CD4-positive, alpha-beta T cell (primary cell): ENCODE results near the gene STAB2. TPM values are rescaled to one million over a fixed set of nuclear protein-coding genes. Genes with fewer than 3 reads are reported as not detected.

Experiments used
- ATAC-seq: fragments of 200-7000 bp; cut with Tn5 transposase; one replicate; pipeline ENCODE4 v1.10.0; 2022; ENCODE audit warnings: mild to moderate bottlenecking; ENCODE audit not compliant: poor library complexity
- CTCF ChIA-PET: fragments of 350-600 bp; sonication (Branson Sonifier 250); formaldehyde crosslinking; loops from one replicate; lab custom pipeline; 2021; ENCODE audit warnings: antibody characterized with exemption, inconsistent platforms; lab: Charles Lee
- POLR2A ChIA-PET: fragments of 350-600 bp; sonication (Branson Sonifier 250); formaldehyde crosslinking; loops from one replicate; lab custom pipeline; 2021; ENCODE audit warnings: antibody characterized with exemption, inconsistent platforms; lab: Charles Lee
- DNase-seq, 14 experiments: peaks; one replicate each; pipeline ENCODE4 v3.0.0-alpha.2; 2013 to 2020; ENCODE audit warnings: mixed read lengths in 2 of 14
- H3K27ac ChIP-seq, 2 donors: one replicate each; pipeline versions ENCODE4 v1.5.1 to v1.7.0; 2013; ENCODE audit warnings: low read length in 2 of 2, low read depth in 1 of 2, mild to moderate bottlenecking in 1 of 2
- H3K27me3 ChIP-seq, 2 experiments: 1 replicate in 1 of 2; 2 replicates in 1 of 2; pipeline versions ENCODE4 v1.6.1 to v1.7.0; 2013; ENCODE audit warnings: low read length in 2 of 2, control low read depth in 1 of 2, mild to moderate bottlenecking in 1 of 2, moderate library complexity in 1 of 2; ENCODE audit not compliant: insufficient read depth in 2 of 2, control insufficient read depth in 1 of 2
- H3K36me3 ChIP-seq: one replicate; pipeline ENCODE4 v1.6.1; 2013; ENCODE audit warnings: low read length, control low read depth; ENCODE audit not compliant: insufficient read depth
- H3K4me1 ChIP-seq: one replicate; pipeline ENCODE4 v1.6.1; 2013; ENCODE audit warnings: low read length, control low read depth; ENCODE audit not compliant: insufficient read depth
- H3K4me3 ChIP-seq: one replicate; pipeline ENCODE4 v1.5.1; 2013; ENCODE audit warnings: mild to moderate bottlenecking, low read length, moderate library complexity
- H3K9me3 ChIP-seq, 2 experiments: 1 replicate in 1 of 2; 2 replicates in 1 of 2; pipeline versions ENCODE4 v1.6.1 to v1.7.0; 2013; ENCODE audit warnings: low read length in 2 of 2, mild to moderate bottlenecking in 2 of 2, control low read depth in 1 of 2, moderate library complexity in 1 of 2; ENCODE audit not compliant: control insufficient read depth in 1 of 2, insufficient read depth in 1 of 2
- H3K27ac Mint-ChIP-seq: one replicate; pipeline ENCODE4 v1.8.0; 2020; ENCODE audit warnings: mixed read lengths
- H3K27me3 Mint-ChIP-seq: one replicate; pipeline ENCODE4 v1.8.0; 2021; ENCODE audit warnings: mixed read lengths
- H3K36me3 Mint-ChIP-seq: one replicate; pipeline ENCODE4 v1.8.0; 2021; ENCODE audit warnings: low read depth, mixed read lengths
- H3K4me1 Mint-ChIP-seq: one replicate; pipeline ENCODE4 v1.8.0; 2021; ENCODE audit warnings: low read depth, mixed read lengths
- H3K4me3 Mint-ChIP-seq: one replicate; pipeline ENCODE4 v1.8.0; 2020; ENCODE audit warnings: mild to moderate bottlenecking, mixed read lengths
- H3K9me3 Mint-ChIP-seq: one replicate; pipeline ENCODE4 v1.8.0; 2020; ENCODE audit warnings: mixed read lengths
- intact Hi-C, 2 experiments: fragments of 100-400 bp; cut with DNase I in 1 of 2; cut with micrococcal nuclease in 1 of 2; formaldehyde crosslinking; loops; one replicate each; pipeline versions ENCODE4 v1.15.1 to v1.9.0; 2023 to 2025; cut with DNase I, micrococcal nuclease
- total RNA-seq, 174 experiments: library from RNA in 2 of 174; stranded (reverse) in 2 of 174; gene quantifications; one replicate each; pipeline ENCODE4 v1.2.3 and lab custom pipeline; 2021 to 2026
- TF ChIP-seq, protein P1 (sequence below): fragments of 200-600 bp; IDR thresholded peaks from one replicate; pipeline ENCODE4 v1.8.0; 2022; ENCODE audit warnings: antibody characterized with exemption, mild to moderate bottlenecking

The STAB2 gene
- total RNA-seq, 2 experiments from 2014 or later, result not detected

DNA sequence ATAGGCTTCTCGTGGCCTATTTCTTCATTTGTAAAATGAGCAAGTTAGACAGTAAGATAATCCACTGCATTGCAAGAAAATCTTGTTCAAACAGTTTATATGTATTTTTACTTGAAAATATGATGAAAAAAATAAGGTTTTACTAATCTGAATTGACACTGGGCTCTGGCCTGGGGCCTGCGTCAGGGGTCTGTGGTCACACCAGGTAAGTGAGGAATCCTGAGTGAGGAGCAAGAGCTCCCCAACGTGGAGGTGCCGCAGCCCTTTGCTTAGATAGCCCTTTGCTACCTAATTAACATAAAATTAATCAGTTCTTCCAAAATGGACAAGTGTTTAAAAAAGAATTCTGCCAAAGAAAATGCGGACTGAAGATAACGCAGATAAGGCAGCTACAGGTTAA, 39.1 kb upstream of the STAB2 start:
- H3K36me3 Mint-ChIP-seq, result no peaks in the 10 kb centered on the region
- no peak for DNase-seq
- ATAC-seq, result no peak
- TF ChIP-seq, protein P1, sequence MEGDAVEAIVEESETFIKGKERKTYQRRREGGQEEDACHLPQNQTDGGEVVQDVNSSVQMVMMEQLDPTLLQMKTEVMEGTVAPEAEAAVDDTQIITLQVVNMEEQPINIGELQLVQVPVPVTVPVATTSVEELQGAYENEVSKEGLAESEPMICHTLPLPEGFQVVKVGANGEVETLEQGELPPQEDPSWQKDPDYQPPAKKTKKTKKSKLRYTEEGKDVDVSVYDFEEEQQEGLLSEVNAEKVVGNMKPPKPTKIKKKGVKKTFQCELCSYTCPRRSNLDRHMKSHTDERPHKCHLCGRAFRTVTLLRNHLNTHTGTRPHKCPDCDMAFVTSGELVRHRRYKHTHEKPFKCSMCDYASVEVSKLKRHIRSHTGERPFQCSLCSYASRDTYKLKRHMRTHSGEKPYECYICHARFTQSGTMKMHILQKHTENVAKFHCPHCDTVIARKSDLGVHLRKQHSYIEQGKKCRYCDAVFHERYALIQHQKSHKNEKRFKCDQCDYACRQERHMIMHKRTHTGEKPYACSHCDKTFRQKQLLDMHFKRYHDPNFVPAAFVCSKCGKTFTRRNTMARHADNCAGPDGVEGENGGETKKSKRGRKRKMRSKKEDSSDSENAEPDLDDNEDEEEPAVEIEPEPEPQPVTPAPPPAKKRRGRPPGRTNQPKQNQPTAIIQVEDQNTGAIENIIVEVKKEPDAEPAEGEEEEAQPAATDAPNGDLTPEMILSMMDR, result no peak
- Histone ChIP-seq H3K36me3 (no peaks in the 10 kb centered on the region), H3K9me3 (no peaks in the 10 kb centered on the region), H3K4me3 (no peak overlapping the region), H3K27me3 (peaks cover 0 to 5% of the 10 kb centered on the region in 2 experiments), H3K27ac (no peak overlapping the region), H3K4me1 (no peaks in the 10 kb centered on the region)
- H3K4me1 Mint-ChIP-seq, result no peaks in the 10 kb centered on the region
- intact Hi-C loops, result loop anchor here (1.0 to 10.0 kb wide), 8 partner anchors 51 to 1607 kb away; partner anchors contain the start of gene IGF1 (in 2 of the 2)
- ChIA-PET POLR2A (no interaction called here), CTCF (interaction anchor here (0.7 to 2.1 kb wide), 4 partner anchors 51 to 1608 kb away, joined by 3 to 14 read pairs (median 4); no protein-coding TSS in a partner anchor)
- H3K27me3 Mint-ChIP-seq, result peaks cover 22% of the 10 kb centered on the region
- H3K9me3 Mint-ChIP-seq, result no peaks in the 10 kb centered on the region
- H3K4me3 Mint-ChIP-seq, result no peak overlapping the region
- no peak overlapping the region for H3K27ac Mint-ChIP-seq

GRCh38 chr12:103548622-103549601, 38.2 kb upstream of the STAB2 start:
- no peak overlapping the region for H3K4me3 ChIP-seq
- intact Hi-C loops, result loop anchor here (1.0 to 10.0 kb wide), 8 partner anchors 52 to 1608 kb away; partner anchors contain the start of gene IGF1 (in 2 of the 2)
- ATAC-seq, result peak; percentile 60
- H3K36me3 Mint-ChIP-seq, result no peaks in the 10 kb centered on the region
- H3K27me3 Mint-ChIP-seq, result peaks cover 28% of the 10 kb centered on the region
- ChIA-PET CTCF (interaction anchor here (0.7 to 2.1 kb wide), 5 partner anchors 24 to 1609 kb away, joined by 3 to 14 read pairs (median 3); no protein-coding TSS in a partner anchor), POLR2A (no interaction called here)
- TF ChIP-seq, protein P1, result peak; percentile 79
- H3K27ac ChIP-seq, result no peak overlapping the region
- H3K4me1 Mint-ChIP-seq, result no peaks in the 10 kb centered on the region
- no peaks in the 10 kb centered on the region for H3K9me3 ChIP-seq
- H3K9me3 Mint-ChIP-seq, result no peaks in the 10 kb centered on the region
- H3K27me3 ChIP-seq, result peaks cover 0 to 5% of the 10 kb centered on the region in 2 experiments
- no peak overlapping the region for H3K4me3 Mint-ChIP-seq
- peak; percentile 44 to 79 (median 54) for DNase-seq
- H3K4me1 ChIP-seq, result no peaks in the 10 kb centered on the region
- no peak overlapping the region for H3K27ac Mint-ChIP-seq
- no peaks in the 10 kb centered on the region for H3K36me3 ChIP-seq

DNA sequence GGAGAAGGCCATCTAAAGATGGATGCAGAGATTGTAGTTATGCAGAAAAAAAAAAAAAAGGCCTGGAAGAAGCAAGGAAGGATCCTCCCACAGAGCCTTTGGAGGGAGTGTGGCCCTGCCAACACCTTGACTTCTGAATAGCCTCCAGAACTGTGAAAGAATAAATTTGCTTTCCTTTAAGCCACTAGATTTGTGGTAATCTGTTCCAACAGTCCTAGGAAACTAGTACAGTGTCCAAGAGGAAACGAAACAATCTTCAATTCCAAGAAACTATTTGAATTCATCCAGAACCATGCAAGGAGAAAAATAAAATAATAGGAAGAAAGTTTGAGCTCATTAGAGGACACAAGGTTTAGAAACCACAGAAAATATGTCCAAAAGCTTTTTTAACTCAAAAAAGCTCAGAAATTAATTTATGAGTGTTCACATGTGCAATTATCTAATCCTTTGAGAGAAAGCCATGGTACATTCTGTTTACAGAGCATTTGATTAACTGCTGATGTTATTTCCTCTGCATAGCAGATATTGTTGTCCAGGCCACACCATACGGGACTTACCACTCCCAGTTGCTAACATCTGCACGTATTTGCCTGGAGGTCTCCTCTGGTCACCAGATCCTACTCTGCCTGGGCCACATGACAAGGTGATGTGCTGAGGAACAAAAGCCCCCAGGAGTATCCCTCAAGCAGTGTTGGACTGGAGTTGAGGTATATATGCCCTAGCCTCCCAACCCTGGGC, 30.0 kb upstream of the STAB2 start:
- Histone ChIP-seq H3K27ac (no peak overlapping the region), H3K4me3 (no peak overlapping the region), H3K27me3 (peaks cover 2 to 11% of the 10 kb centered on the region in 2 experiments), H3K9me3 (no peaks in the 10 kb centered on the region), H3K36me3 (no peaks in the 10 kb centered on the region), H3K4me1 (no peaks in the 10 kb centered on the region)
- H3K4me3 Mint-ChIP-seq, result no peak overlapping the region
- CTCF ChIA-PET, result no interaction called here
- intact Hi-C loops, result no loop called here
- no peak overlapping the region for H3K27ac Mint-ChIP-seq
- POLR2A ChIA-PET, result no interaction called here
- no peak for ATAC-seq
- H3K27me3 Mint-ChIP-seq, result peaks cover 71% of the 10 kb centered on the region
- H3K9me3 Mint-ChIP-seq, result no peaks in the 10 kb centered on the region
- no peaks in the 10 kb centered on the region for H3K36me3 Mint-ChIP-seq
- no peaks in the 10 kb centered on the region for H3K4me1 Mint-ChIP-seq
- TF ChIP-seq, protein P1, result no peak
- DNase-seq, result no peak
